Keratinocyte (primary cell): ENCODE data around the gene CEP120. TPM values are rescaled to one million over a fixed set of nuclear protein-coding genes. Genes with fewer than 3 reads are reported as not detected.

Experiments used
- DNase-seq: peaks from one replicate; pipeline ENCODE4 v3.0.0-alpha.2; 2011; ENCODE audit warnings: low read depth, missing footprints, low spot score
- FAIRE-seq: peaks from 2 replicates; lab custom pipeline; 2011; peaks lifted over from hg19 to GRCh38; lab: Jason Lieb, UNC
- H2AFZ ChIP-seq: 2 replicates; pipeline ENCODE4 v1.6.0; 2012; ENCODE audit warnings: low read length, control low read depth, inconsistent platforms; ENCODE audit not compliant: control insufficient read depth
- H3K27ac ChIP-seq: 2 replicates; pipeline ENCODE4 v1.5.1; 2011; ENCODE audit warnings: low read length; ENCODE audit not compliant: control insufficient read depth, insufficient read depth
- H3K27me3 ChIP-seq: 3 replicates; pipeline ENCODE4 v1.6.0; 2011; ENCODE audit warnings: low read length; ENCODE audit not compliant: control insufficient read depth, insufficient read depth; ENCODE audit errors: extremely low read depth
- H3K36me3 ChIP-seq, 2 experiments: 2 replicates in 1 of 2; 3 replicates in 1 of 2; pipeline ENCODE4 v1.5.1; 2011; ENCODE audit warnings: low read length in 2 of 2, mild to moderate bottlenecking in 1 of 2; ENCODE audit not compliant: control insufficient read depth in 2 of 2, insufficient read depth in 2 of 2; ENCODE audit errors: extremely low read depth in 1 of 2
- H3K4me1 ChIP-seq: 3 replicates; pipeline ENCODE4 v1.5.1; 2011; ENCODE audit warnings: low read length; ENCODE audit not compliant: control insufficient read depth, insufficient read depth; ENCODE audit errors: extremely low read depth
- H3K4me2 ChIP-seq: 3 replicates; pipeline ENCODE4 v1.6.0; 2011; ENCODE audit warnings: low read depth, low read length; ENCODE audit not compliant: control insufficient read depth, insufficient read depth; ENCODE audit errors: extremely low read depth
- H3K4me3 ChIP-seq, 3 experiments: fragments of 200-600 bp in 1 of 3; sonication (generic) in 1 of 3; 2 replicates in 2 of 3; 3 replicates in 1 of 3; pipeline ENCODE4 v1.5.1; 2011 to 2016; ENCODE audit warnings: low read length in 3 of 3, mild to moderate bottlenecking in 3 of 3, control low read depth in 2 of 3, inconsistent platforms in 1 of 3, low read depth in 1 of 3, mixed read lengths in 1 of 3, mixed run types in 1 of 3, moderate library complexity in 1 of 3; ENCODE audit not compliant: control insufficient read depth in 2 of 3, insufficient read depth in 2 of 3; ENCODE audit errors: extremely low read depth in 1 of 3
- H3K79me2 ChIP-seq: 2 replicates; pipeline ENCODE4 v1.6.0; 2012; ENCODE audit warnings: low read length; ENCODE audit not compliant: control insufficient read depth, insufficient read depth
- H3K9ac ChIP-seq: 3 replicates; pipeline ENCODE4 v1.6.0; 2011; ENCODE audit warnings: low read length; ENCODE audit not compliant: control insufficient read depth, insufficient read depth; ENCODE audit errors: extremely low read depth
- H3K9me1 ChIP-seq: 3 replicates; pipeline ENCODE4 v1.6.0; 2011; ENCODE audit warnings: low read length; ENCODE audit not compliant: control insufficient read depth, insufficient read depth; ENCODE audit errors: extremely low read depth
- H3K9me3 ChIP-seq: 2 replicates; pipeline ENCODE4 v1.5.1; 2012; ENCODE audit warnings: low read depth, low read length; ENCODE audit not compliant: control insufficient read depth
- H4K20me1 ChIP-seq: 3 replicates; pipeline ENCODE4 v1.6.0; 2011; ENCODE audit warnings: low read length; ENCODE audit not compliant: control insufficient read depth, insufficient read depth; ENCODE audit errors: extremely low read depth
- EZH2 ChIP-seq: IDR thresholded peaks from one replicate; pipeline ENCODE4 v1.6.1; 2012; ENCODE audit warnings: inconsistent platforms, mild to moderate bottlenecking, low read length, moderate library complexity
- dilution Hi-C: fragments of 300-500 bp; cut with MboI; formaldehyde crosslinking; loops from one replicate; pipeline ENCODE4 v1.7.0; 2020; ENCODE audit warnings: low sequenced_read_pairs; ENCODE audit not compliant: extremely low pct_ligation_motif_present
- polyA plus RNA-seq, 5 experiments: library from polyadenylated mRNA; depleted of rRNA in 3 of 5; stranded (reverse) in 3 of 5; stranded (forward) in 1 of 5; unstranded in 1 of 5; fragments of >200 nt; gene quantifications; 1 replicate in 1 of 5; 2 replicates in 3 of 5; 3 replicates in 1 of 5; pipeline versions ENCODE4 v1.2.1 to v1.2.3, GENCODE V29; 2011 to 2012; ENCODE audit warnings: missing spikeins in 2 of 5, low read depth in 1 of 5, low replicate concordance in 1 of 5
- TF ChIP-seq, protein P1 (sequence below), 3 experiments: IDR thresholded peaks in 1 of 3; conservative IDR thresholded peaks in 1 of 3; optimal IDR thresholded peaks in 1 of 3; 2 replicates in 2 of 3; 3 replicates in 1 of 3; pipeline versions ENCODE3 to v1.5.1; 2011; ENCODE audit warnings: low read length in 3 of 3, mild to moderate bottlenecking in 3 of 3, moderate library complexity in 2 of 3, control low read depth in 1 of 3, inconsistent platforms in 1 of 3; ENCODE audit not compliant: insufficient read depth in 2 of 3; ENCODE audit errors: extremely low read depth in 1 of 3

Gene CEP120
- polyA plus RNA-seq, 1 donor (not counting 4 experiments of a cell fraction or from before 2014, with no cell fraction given) = 11.7 TPM

DNA sequence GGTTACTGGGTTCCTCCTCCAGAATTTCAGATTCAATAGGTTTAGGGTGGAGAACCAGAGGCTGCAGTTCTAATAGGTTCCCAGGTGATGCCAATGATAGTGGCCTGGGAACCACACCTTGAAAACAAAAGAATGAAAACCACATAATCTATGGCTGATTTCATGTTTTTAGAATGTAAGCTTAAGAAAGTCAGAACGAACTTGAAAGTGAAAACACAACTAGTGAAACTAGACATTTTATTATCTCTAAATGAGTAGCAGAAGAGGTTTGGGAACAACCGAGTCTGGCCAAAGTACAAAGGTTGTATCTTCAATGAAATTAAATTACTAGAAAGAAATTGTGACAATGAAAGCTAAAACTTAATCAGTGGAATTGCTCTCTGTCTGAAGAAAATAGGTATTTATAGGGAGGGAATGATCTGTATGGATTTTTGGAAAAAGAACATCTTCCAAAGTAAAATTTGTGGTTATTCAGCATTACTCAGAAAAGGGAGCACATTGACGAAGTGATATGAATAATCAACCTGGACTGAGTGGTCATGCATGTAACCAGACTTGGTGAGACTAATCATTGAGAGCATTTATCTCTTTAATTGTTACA lies 24.9 kb upstream of the CEP120 start:
- H3K9me3 ChIP-seq = no peaks in the 10 kb centered on the region
- H3K79me2 ChIP-seq = no peaks in the 10 kb centered on the region
- no peak for TF ChIP-seq EZH2
- TF ChIP-seq, protein P1, sequence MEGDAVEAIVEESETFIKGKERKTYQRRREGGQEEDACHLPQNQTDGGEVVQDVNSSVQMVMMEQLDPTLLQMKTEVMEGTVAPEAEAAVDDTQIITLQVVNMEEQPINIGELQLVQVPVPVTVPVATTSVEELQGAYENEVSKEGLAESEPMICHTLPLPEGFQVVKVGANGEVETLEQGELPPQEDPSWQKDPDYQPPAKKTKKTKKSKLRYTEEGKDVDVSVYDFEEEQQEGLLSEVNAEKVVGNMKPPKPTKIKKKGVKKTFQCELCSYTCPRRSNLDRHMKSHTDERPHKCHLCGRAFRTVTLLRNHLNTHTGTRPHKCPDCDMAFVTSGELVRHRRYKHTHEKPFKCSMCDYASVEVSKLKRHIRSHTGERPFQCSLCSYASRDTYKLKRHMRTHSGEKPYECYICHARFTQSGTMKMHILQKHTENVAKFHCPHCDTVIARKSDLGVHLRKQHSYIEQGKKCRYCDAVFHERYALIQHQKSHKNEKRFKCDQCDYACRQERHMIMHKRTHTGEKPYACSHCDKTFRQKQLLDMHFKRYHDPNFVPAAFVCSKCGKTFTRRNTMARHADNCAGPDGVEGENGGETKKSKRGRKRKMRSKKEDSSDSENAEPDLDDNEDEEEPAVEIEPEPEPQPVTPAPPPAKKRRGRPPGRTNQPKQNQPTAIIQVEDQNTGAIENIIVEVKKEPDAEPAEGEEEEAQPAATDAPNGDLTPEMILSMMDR (optimal IDR thresholded peaks at IDR 0.05 in 1 of 3, IDR thresholded peaks at IDR 0.05 in 1 of 3, conservative IDR thresholded peaks at IDR 0.05 in 1 of 3; ENCODE audit: extremely low read depth in 1 of 3, insufficient read depth in 2 of 3, low read length in 3 of 3) = no peak
- no peaks in the 10 kb centered on the region for H3K27me3 ChIP-seq
- peak overlapping the region; percentile 33 for H3K4me2 ChIP-seq
- no peaks in the 10 kb centered on the region for H4K20me1 ChIP-seq
- peak overlapping the region; percentile 54 for H2AFZ ChIP-seq
- peaks cover 26% of the 10 kb centered on the region for H3K4me1 ChIP-seq
- H3K9ac ChIP-seq = no peak overlapping the region
- no peak for DNase-seq
- dilution Hi-C loops = no loop called here
- no peaks in the 10 kb centered on the region for H3K36me3 ChIP-seq
- FAIRE-seq = no peak
- no peaks in the 10 kb centered on the region for H3K9me1 ChIP-seq
- H3K4me3 ChIP-seq = peak overlapping the region in 1 of 3 experiments; percentile 9
- H3K27ac ChIP-seq = no peak overlapping the region

DNA sequence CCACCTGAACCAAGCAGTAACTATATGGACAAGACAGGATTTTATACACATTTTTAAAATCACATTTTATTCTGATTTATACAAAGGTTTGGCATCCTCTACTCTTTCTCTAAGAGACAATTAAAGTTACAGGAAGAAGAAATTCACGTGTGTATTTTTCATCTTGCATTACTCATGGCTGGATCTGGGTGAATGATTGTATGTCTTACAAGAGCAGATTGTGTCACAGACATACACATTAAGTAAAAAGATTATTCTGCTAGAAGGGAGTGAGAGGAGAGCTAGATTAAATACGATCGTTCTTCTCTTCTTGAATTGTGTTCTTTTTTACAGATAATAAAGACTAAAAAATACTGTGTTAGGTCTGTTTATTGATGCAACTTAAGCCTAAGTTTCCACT lies 20.8 kb upstream of the CEP120 start:
- Histone ChIP-seq H3K4me2 (no peak overlapping the region), H3K36me3 (no peaks in the 10 kb centered on the region), H4K20me1 (no peaks in the 10 kb centered on the region), H3K9ac (no peak overlapping the region), H3K27ac (no peak overlapping the region), H2AFZ (no peak overlapping the region), H3K9me3 (no peaks in the 10 kb centered on the region), H3K4me1 (peaks cover 13% of the 10 kb centered on the region), H3K9me1 (no peaks in the 10 kb centered on the region), H3K4me3 (no peak overlapping the region), H3K79me2 (no peaks in the 10 kb centered on the region), H3K27me3 (no peaks in the 10 kb centered on the region)
- no peak for DNase-seq
- no peak for FAIRE-seq
- TF ChIP-seq, protein P1 (optimal IDR thresholded peaks at IDR 0.05 in 1 of 3, IDR thresholded peaks at IDR 0.05 in 1 of 3, conservative IDR thresholded peaks at IDR 0.05 in 1 of 3; ENCODE audit: extremely low read depth in 1 of 3, insufficient read depth in 2 of 3, low read length in 3 of 3) = no peak
- no peak for TF ChIP-seq EZH2
- dilution Hi-C loops = no loop called here
